ACC112 (cell line): Measurements from ENCODE around the gene TMEM94.

Experiments
- H2AFZ ChIP-seq: fragments of 200-600 bp; sonication (generic); one replicate; pipeline ENCODE4 v1.6.0; 2017; ENCODE audit warnings: antibody characterized with exemption, low read length; ENCODE audit not compliant: unreplicated experiment
- H3K27ac ChIP-seq: fragments of 200-600 bp; sonication (generic); 2 replicates; pipeline ENCODE4 v1.5.1; 2014; ENCODE audit warnings: low read depth, mild to moderate bottlenecking, antibody characterized with exemption, low read length, moderate library complexity
- H3K27me3 ChIP-seq: fragments of 200-600 bp; sonication (generic); 2 replicates; pipeline ENCODE4 v1.6.1; 2014; ENCODE audit warnings: mild to moderate bottlenecking, antibody characterized with exemption, low read length, moderate library complexity, mixed read lengths; ENCODE audit not compliant: insufficient read depth
- H3K36me3 ChIP-seq: fragments of 200-600 bp; sonication (generic); 2 replicates; pipeline ENCODE4 v1.6.1; 2016; ENCODE audit warnings: mild to moderate bottlenecking, antibody characterized with exemption, low read length, moderate library complexity, mixed read lengths; ENCODE audit not compliant: insufficient read depth
- H3K4me1 ChIP-seq: fragments of 200-600 bp; sonication (generic); one replicate; pipeline ENCODE4 v1.6.1; 2016; ENCODE audit warnings: low read length, mixed read lengths; ENCODE audit not compliant: insufficient read depth, unreplicated experiment, control insufficient read depth
- H3K4me3 ChIP-seq: fragments of 200-600 bp; sonication (generic); 2 replicates; pipeline ENCODE4 v1.5.1; 2014; ENCODE audit warnings: mild to moderate bottlenecking, low read depth, low read length
- H3K79me2 ChIP-seq: fragments of 200-600 bp; sonication (generic); one replicate; pipeline ENCODE4 v1.6.0; 2016; ENCODE audit warnings: low read length; ENCODE audit not compliant: control insufficient read depth, unreplicated experiment, insufficient read depth

TMEM94 gene

GRCh38 chr17:75498039-75498725 lies 41.7 kb downstream of the TMEM94 start:
- Histone ChIP-seq H3K27ac (no peak overlapping the region), H3K4me3 (no peak overlapping the region), H3K27me3 (no peaks in the 10 kb centered on the region), H3K36me3 (no peaks in the 10 kb centered on the region), H3K79me2 (no peaks in the 10 kb centered on the region), H2AFZ (no peak overlapping the region), H3K4me1 (no peaks in the 10 kb centered on the region)

GRCh38 chr17:75498726-75499213 lies 42.3 kb downstream of the TMEM94 start:
- Histone ChIP-seq H3K4me3 (no peak overlapping the region), H3K4me1 (no peaks in the 10 kb centered on the region), H3K79me2 (no peaks in the 10 kb centered on the region), H3K36me3 (no peaks in the 10 kb centered on the region), H2AFZ (no peak overlapping the region), H3K27me3 (no peaks in the 10 kb centered on the region), H3K27ac (no peak overlapping the region)

- Histone ChIP-seq H3K79me2 (no peaks in the 10 kb centered on the region), H3K27me3 (no peaks in the 10 kb centered on the region), H3K4me1 (no peaks in the 10 kb centered on the region), H3K36me3 (no peaks in the 10 kb centered on the region), H2AFZ (no peak overlapping the region), H3K4me3 (no peak overlapping the region), H3K27ac (no peak overlapping the region)
Measured at GRCh38 chr17:75499313-75500022, 43.0 kb downstream of the TMEM94 start.

DNA sequence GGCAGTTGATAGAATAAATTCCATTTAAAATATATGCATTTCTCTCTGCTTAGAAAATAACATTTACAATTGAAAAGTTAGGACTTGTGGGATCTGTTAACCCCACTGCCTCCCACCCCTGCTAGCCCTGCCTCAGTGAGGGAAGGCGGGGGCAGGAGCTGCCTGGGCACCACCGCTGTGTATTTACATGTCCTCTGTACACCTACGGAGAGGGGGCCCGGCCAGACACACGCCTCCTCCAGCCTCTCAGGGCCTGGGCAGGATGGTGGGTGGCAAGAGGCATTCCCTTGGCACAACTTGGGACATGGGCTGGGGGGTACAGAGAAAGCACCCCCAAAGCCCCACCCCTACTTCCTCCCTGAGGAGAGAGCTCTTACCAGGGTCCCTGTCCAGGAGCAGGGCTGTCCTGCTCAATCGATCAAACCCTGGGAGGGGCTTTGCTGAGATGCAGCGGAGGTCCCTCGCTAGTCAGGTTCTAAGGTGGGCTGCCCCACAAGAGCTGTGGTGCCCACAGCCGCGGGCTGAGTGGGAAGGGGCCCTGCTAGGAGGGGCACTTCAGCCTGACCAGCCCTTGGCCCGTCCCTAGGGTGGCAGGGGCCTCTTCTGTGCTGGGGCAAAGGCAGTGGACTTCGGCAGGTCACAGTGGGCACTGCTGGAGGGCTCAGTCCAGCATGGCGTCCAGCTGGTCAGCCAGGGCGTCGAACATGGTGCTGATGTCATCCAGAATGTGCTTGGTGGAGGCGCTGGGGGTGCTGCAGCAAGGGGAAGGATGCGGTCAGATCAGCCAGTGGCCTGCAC lies 44.2 kb downstream of the TMEM94 start:
- Histone ChIP-seq H3K4me1 (no peaks in the 10 kb centered on the region), H2AFZ (no peak overlapping the region), H3K79me2 (no peaks in the 10 kb centered on the region), H3K36me3 (no peaks in the 10 kb centered on the region), H3K27me3 (no peaks in the 10 kb centered on the region), H3K4me3 (no peak overlapping the region), H3K27ac (no peak overlapping the region)

DNA sequence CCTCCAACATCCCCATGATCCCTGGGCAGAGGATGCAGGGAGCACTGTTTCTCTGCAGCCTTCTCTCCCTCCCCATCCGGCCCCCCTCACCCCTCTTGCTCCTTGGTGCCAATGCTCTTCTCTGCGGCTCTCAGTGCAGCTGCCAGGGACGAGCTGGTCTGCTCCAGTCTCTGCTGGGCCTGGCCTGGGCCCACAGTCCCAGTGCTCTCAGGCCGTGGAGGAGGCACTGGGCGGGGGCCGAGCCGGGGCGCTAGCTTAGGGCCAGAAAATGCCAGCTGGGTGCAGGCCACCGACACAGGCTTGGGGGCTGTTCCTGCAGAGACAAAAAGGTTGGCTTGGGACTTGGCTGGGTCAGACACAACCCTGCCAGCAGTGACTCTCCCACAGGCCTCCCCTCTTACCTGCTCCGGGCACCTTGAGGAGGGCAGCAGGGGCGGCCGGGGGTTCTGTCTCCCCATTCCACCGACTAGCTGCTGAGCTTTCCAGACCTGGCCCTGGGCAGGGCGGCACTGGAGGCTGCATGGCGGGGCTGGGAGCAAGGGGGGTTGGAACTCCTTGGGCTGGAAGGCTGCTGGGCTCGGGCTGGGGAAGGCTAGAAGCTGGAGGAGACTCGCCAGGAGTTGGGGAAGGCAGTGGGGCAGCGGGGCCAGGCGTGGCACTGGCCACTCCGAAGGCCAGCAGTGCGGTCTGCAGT lies 45.1 kb downstream of the TMEM94 start:
- H3K36me3 ChIP-seq, result no peaks in the 10 kb centered on the region
- H3K4me1 ChIP-seq, result no peaks in the 10 kb centered on the region
- H3K79me2 ChIP-seq, result no peaks in the 10 kb centered on the region
- no peaks in the 10 kb centered on the region for H3K27me3 ChIP-seq
- no peak overlapping the region for H3K27ac ChIP-seq
- no peak overlapping the region for H2AFZ ChIP-seq
- no peak overlapping the region for H3K4me3 ChIP-seq

- Histone ChIP-seq H3K36me3 (no peaks in the 10 kb centered on the region), H3K4me3 (no peak overlapping the region), H3K27me3 (no peaks in the 10 kb centered on the region), H3K79me2 (no peaks in the 10 kb centered on the region), H3K27ac (no peak overlapping the region), H2AFZ (no peak overlapping the region), H3K4me1 (no peaks in the 10 kb centered on the region)
Measured at GRCh38 chr17:75502072-75502720, 45.8 kb downstream of the TMEM94 start.

DNA sequence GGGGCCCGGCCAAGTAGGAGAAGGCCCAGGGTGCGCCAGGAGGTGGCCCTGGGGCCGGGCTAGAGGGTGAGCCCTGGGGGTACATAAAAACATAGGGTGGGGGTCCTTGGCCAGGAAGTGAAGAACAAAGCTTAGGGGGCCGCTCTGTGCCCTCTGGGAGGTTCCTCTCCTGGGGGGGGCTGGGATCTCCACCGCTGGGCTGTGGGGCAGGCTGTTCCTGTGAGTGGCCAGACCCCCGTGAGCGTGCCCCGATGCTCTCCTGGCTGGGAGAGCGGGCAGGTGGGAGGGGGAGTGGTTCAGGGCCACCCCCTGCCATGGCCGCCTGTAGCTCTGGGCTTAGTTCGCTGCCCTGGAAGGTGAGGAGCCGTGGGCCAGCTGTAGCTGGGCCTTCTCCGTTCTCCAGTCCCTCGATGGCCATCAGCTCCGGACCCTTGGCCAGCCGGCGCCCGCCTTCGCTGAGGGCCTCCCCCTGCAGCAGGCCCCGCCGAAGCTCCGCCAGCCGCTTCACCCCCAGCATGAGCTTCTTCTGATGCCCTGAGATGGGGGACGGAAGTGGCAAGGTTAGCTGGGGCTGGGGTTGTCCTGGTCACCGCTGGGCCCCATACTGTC lies 46.4 kb downstream of the TMEM94 start:
- no peaks in the 10 kb centered on the region for H3K36me3 ChIP-seq
- H3K27me3 ChIP-seq, result no peaks in the 10 kb centered on the region
- no peaks in the 10 kb centered on the region for H3K79me2 ChIP-seq
- no peak overlapping the region for H2AFZ ChIP-seq
- no peaks in the 10 kb centered on the region for H3K4me1 ChIP-seq
- H3K27ac ChIP-seq, result no peak overlapping the region
- no peak overlapping the region for H3K4me3 ChIP-seq

GRCh38 chr17:75503337-75503950 lies 47.0 kb downstream of the TMEM94 start:
- H3K4me1 ChIP-seq, result peaks cover 3% of the 10 kb centered on the region
- no peaks in the 10 kb centered on the region for H3K27me3 ChIP-seq
- H3K27ac ChIP-seq, result no peak overlapping the region
- no peak overlapping the region for H3K4me3 ChIP-seq
- H2AFZ ChIP-seq, result no peak overlapping the region
- no peaks in the 10 kb centered on the region for H3K36me3 ChIP-seq
- H3K79me2 ChIP-seq, result no peaks in the 10 kb centered on the region

DNA sequence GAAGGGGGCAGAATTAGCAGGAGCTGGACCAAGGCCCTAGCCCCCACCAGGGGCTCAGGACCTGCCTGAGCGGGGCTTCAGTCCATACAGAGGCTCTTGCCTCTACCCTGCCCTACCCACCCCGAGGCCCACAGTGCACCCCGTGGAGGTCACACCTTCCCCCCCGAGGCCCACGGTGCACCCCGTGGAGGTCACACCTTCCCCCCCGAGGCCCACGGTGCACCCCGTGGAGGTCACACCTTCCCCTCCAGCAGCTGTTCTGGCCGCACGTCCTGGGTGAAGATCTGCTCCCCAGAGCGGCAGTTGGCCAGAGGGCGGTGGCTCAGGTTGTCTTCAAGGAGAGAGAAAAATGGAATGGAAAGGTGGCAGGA lies 47.5 kb downstream of the TMEM94 start:
- Histone ChIP-seq H3K4me1 (peaks cover 5% of the 10 kb centered on the region), H3K27me3 (no peaks in the 10 kb centered on the region), H3K79me2 (no peaks in the 10 kb centered on the region), H3K36me3 (no peaks in the 10 kb centered on the region), H2AFZ (no peak overlapping the region), H3K4me3 (no peak overlapping the region), H3K27ac (no peak overlapping the region)
